H9 (cell line): ENCODE results near the gene FBXL14. TPM values are rescaled to one million over a fixed set of nuclear protein-coding genes. Genes with fewer than 3 reads are reported as not detected.

Source experiments
- DNase-seq: peaks from one replicate; pipeline ENCODE4 v3.0.0-alpha.2; 2017
- H2AFZ ChIP-seq: one replicate; pipeline ENCODE4 v1.6.1; 2013; ENCODE audit warnings: mild to moderate bottlenecking, low read length, control low read depth, moderate library complexity
- H2AK5ac ChIP-seq: 2 replicates; pipeline ENCODE4 v1.6.1; 2013; ENCODE audit warnings: low read length, control low read depth, mixed read lengths; ENCODE audit not compliant: insufficient read length
- H2BK120ac ChIP-seq: one replicate; pipeline ENCODE4 v1.6.1; 2013; ENCODE audit warnings: low read depth, mild to moderate bottlenecking, low read length, control low read depth, inconsistent platforms; ENCODE audit not compliant: poor library complexity, severe bottlenecking
- H2BK12ac ChIP-seq: 2 replicates; pipeline ENCODE4 v1.6.1; 2013; ENCODE audit warnings: low read length, control low read depth, mixed read lengths, low read depth; ENCODE audit not compliant: insufficient read length
- H2BK15ac ChIP-seq: 2 replicates; pipeline ENCODE4 v1.6.1; 2013; ENCODE audit warnings: low read depth, low read length, control low read depth
- H2BK20ac ChIP-seq: one replicate; pipeline ENCODE4 v1.6.1; 2013; ENCODE audit warnings: low read depth, mild to moderate bottlenecking, low read length, control low read depth, inconsistent platforms; ENCODE audit not compliant: poor library complexity, severe bottlenecking
- H2BK5ac ChIP-seq: 2 replicates; pipeline ENCODE4 v1.6.1; 2013; ENCODE audit warnings: low read length, control low read depth, mixed read lengths; ENCODE audit not compliant: insufficient read length
- H3K14ac ChIP-seq: 2 replicates; pipeline ENCODE4 v1.6.1; 2013; ENCODE audit warnings: low read length, control low read depth; ENCODE audit not compliant: insufficient read depth
- H3K18ac ChIP-seq: 2 replicates; pipeline ENCODE4 v1.6.1; 2013; ENCODE audit warnings: low read depth, mild to moderate bottlenecking, mixed read lengths, low read length, control low read depth; ENCODE audit not compliant: insufficient read length
- H3K23ac ChIP-seq: 2 replicates; pipeline ENCODE4 v1.6.1; 2013; ENCODE audit warnings: low read length, control low read depth, mixed read lengths, low read depth; ENCODE audit not compliant: insufficient read length
- H3K23me2 ChIP-seq: 2 replicates; pipeline ENCODE4 v1.6.1; 2013; ENCODE audit warnings: low read depth, mild to moderate bottlenecking, mixed read lengths, low read length, control low read depth; ENCODE audit not compliant: insufficient read length, poor library complexity, severe bottlenecking
- H3K27ac ChIP-seq: 2 replicates; pipeline ENCODE4 v1.5.1; 2013; ENCODE audit warnings: low read length, control low read depth, mixed read lengths, low read depth; ENCODE audit not compliant: insufficient read length
- H3K27me3 ChIP-seq: 2 replicates; pipeline ENCODE4 v1.6.1; 2013; ENCODE audit warnings: low read length, control low read depth, inconsistent platforms; ENCODE audit not compliant: insufficient read depth
- H3K4ac ChIP-seq: 2 replicates; pipeline ENCODE4 v1.6.1; 2013; ENCODE audit warnings: low read depth, mild to moderate bottlenecking, control low read depth, inconsistent platforms, low read length, moderate library complexity
- H3K4me1 ChIP-seq: 2 replicates; pipeline ENCODE4 v1.6.1; 2013; ENCODE audit warnings: low read length, control low read depth, inconsistent platforms; ENCODE audit not compliant: insufficient read depth
- H3K4me2 ChIP-seq: 2 replicates; pipeline ENCODE4 v1.6.1; 2013; ENCODE audit warnings: low read length, control low read depth, mixed read lengths; ENCODE audit not compliant: insufficient read length, insufficient read depth
- H3K56ac ChIP-seq: 2 replicates; pipeline ENCODE4 v1.6.1; 2013; ENCODE audit warnings: low read depth, mild to moderate bottlenecking, mixed read lengths, low read length, control low read depth; ENCODE audit not compliant: insufficient read length
- H3K79me1 ChIP-seq: 2 replicates; pipeline ENCODE4 v1.6.1; 2013; ENCODE audit warnings: low read depth, mild to moderate bottlenecking, moderate library complexity, low read length, control low read depth, inconsistent platforms; ENCODE audit not compliant: insufficient read depth, poor library complexity, severe bottlenecking
- H3K79me2 ChIP-seq: 2 replicates; pipeline ENCODE4 v1.6.1; 2013; ENCODE audit warnings: low read length, control low read depth, inconsistent platforms; ENCODE audit not compliant: insufficient read depth
- H3K9ac ChIP-seq: 2 replicates; pipeline ENCODE4 v1.6.1; 2013; ENCODE audit warnings: low read length, control low read depth, mixed read lengths; ENCODE audit not compliant: insufficient read length; ENCODE audit errors: extremely low read depth
- H3K9me3 ChIP-seq: one replicate; pipeline ENCODE4 v1.6.1; 2013; ENCODE audit warnings: low read depth, low read length, inconsistent platforms; ENCODE audit not compliant: control insufficient read depth
- H3T11ph ChIP-seq: one replicate; pipeline ENCODE4 v1.6.1; 2013; ENCODE audit warnings: mild to moderate bottlenecking, low read length, control low read depth, inconsistent platforms
- H4K20me1 ChIP-seq: one replicate; pipeline ENCODE4 v1.6.1; 2013; ENCODE audit not compliant: control insufficient read depth, insufficient read length, insufficient read depth
- H4K5ac ChIP-seq: 2 replicates; pipeline ENCODE4 v1.6.1; 2013; ENCODE audit warnings: low read depth, mild to moderate bottlenecking, mixed read lengths, low read length, control low read depth; ENCODE audit not compliant: insufficient read length
- H4K8ac ChIP-seq: replicated peaks from 2 replicates; pipeline ENCODE4 v1.6.1; 2013; ENCODE audit warnings: low read length, control low read depth, mixed read lengths, low read depth; ENCODE audit not compliant: insufficient read length
- H4K91ac ChIP-seq: 2 replicates; pipeline ENCODE4 v1.6.1; 2013; ENCODE audit warnings: low read depth, mild to moderate bottlenecking, moderate library complexity, mixed read lengths, low read length, control low read depth; ENCODE audit not compliant: insufficient read length
- H3K27ac Mint-ChIP-seq, 3 experiments: 2 replicates in 2 of 3; 3 replicates in 1 of 3; pipeline ENCODE4 v1.8.0; 2020 to 2021; ENCODE audit warnings: mixed read lengths in 3 of 3, mild to moderate bottlenecking in 1 of 3, moderate library complexity in 1 of 3
- H3K27me3 Mint-ChIP-seq: 2 replicates; pipeline ENCODE4 v1.8.0; 2021; ENCODE audit warnings: low read depth, mild to moderate bottlenecking, moderate library complexity, mixed read lengths
- H3K36me3 Mint-ChIP-seq, 3 experiments: 2 replicates in 2 of 3; 3 replicates in 1 of 3; pipeline ENCODE4 v1.8.0; 2020 to 2021; ENCODE audit warnings: low read depth in 3 of 3, mixed read lengths in 3 of 3; ENCODE audit not compliant: insufficient read depth in 1 of 3
- H3K4me1 Mint-ChIP-seq, 2 experiments: 2 replicates each; pipeline ENCODE4 v1.8.0; 2020; ENCODE audit warnings: mixed read lengths in 2 of 2
- H3K4me3 Mint-ChIP-seq, 2 experiments: 2 replicates in 1 of 2; 3 replicates in 1 of 2; pipeline ENCODE4 v1.8.0; 2020 to 2021; ENCODE audit warnings: mild to moderate bottlenecking in 2 of 2, mixed read lengths in 2 of 2, moderate library complexity in 1 of 2
- H3K9me3 Mint-ChIP-seq, 2 experiments: 2 replicates in 1 of 2; 3 replicates in 1 of 2; pipeline ENCODE4 v1.8.0; 2020; ENCODE audit warnings: mild to moderate bottlenecking in 2 of 2, mixed read lengths in 2 of 2, moderate library complexity in 1 of 2
- CTCF ChIP-seq: fragments of 200-600 bp; sonication (generic); conservative IDR thresholded peaks from 3 replicates; pipeline ENCODE4 v1.8.0; 2021; ENCODE audit warnings: antibody characterized with exemption, mild to moderate bottlenecking
- WGBS: extraction: QIAGEN DNeasy Blood & Tissue Kit; methylation state at CpG from one replicate; pipeline ENCODE4 v1.1.7; 2013; ENCODE audit warnings: missing lambda C conversion rate, low lambda C conversion rate, mixed read lengths; ENCODE audit not compliant: insufficient read length; ENCODE audit errors: extremely low coverage; 5-methylcytosine and 5-hydroxymethylcytosine counted together
- total RNA-seq: library from RNA; stranded (reverse); gene quantifications from 2 replicates; pipeline ENCODE4 v1.2.1, GENCODE V29; 2021

The FBXL14 gene
- total RNA-seq, 1 experiment from 2014 or later = 15.6 TPM

- Histone ChIP-seq H4K8ac (no peak overlapping the region), H2BK12ac (no peak overlapping the region), H3K14ac (no peak overlapping the region), H4K20me1 (no peaks in the 10 kb centered on the region), H3K56ac (no peak overlapping the region), H3K27me3 (no peaks in the 10 kb centered on the region; the same call in 1 of the 2 replicates), H3K4ac (no peak overlapping the region), H3K23ac (no peak overlapping the region), H2AFZ (no peak overlapping the region), H4K91ac (no peak overlapping the region), H2BK20ac (no peak overlapping the region), H2BK120ac (no peak overlapping the region), H3K9ac (no peak overlapping the region), H3K27ac (no peak overlapping the region), H2AK5ac (no peak overlapping the region), H4K5ac (no peak overlapping the region), H3K9me3 (no peaks in the 10 kb centered on the region), H3K23me2 (peaks cover 3% of the 10 kb centered on the region), H3T11ph (no peak overlapping the region), H3K4me2 (no peak overlapping the region), H3K18ac (no peak overlapping the region), H2BK5ac (no peak overlapping the region), H2BK15ac (no peak overlapping the region), H3K79me1 (no peaks in the 10 kb centered on the region), H3K4me1 (no peaks in the 10 kb centered on the region), H3K79me2 (no peaks in the 10 kb centered on the region)
- WGBS = no CpG with 5 or more reads among the region's 6 CpGs
- TF ChIP-seq CTCF = no peak
- DNase-seq = no peak
- Mint-ChIP-seq H3K9me3 (peaks cover 4 to 11% of the 10 kb centered on the region in 2 experiments; a peak in 3 of 5 replicates), H3K27me3 (peaks cover 39% of the 10 kb centered on the region), H3K4me3 (no peak overlapping the region), H3K36me3 (peaks cover 0 to 12% (median 5%) of the 10 kb centered on the region in 3 experiments; a peak in 2 of 7 replicates), H3K27ac (no peak overlapping the region), H3K4me1 (no peaks in the 10 kb centered on the region)
Measured at GRCh38 chr12:1540690-1541089, 53.7 kb downstream of the FBXL14 start.
